Fibroblast of skin of right biceps (primary cell): ENCODE results near the gene NTM.

Experiments used
- DNase-seq: peaks from one replicate; pipeline ENCODE4 v3.0.0-alpha.2; 2013

The NTM gene

DNA sequence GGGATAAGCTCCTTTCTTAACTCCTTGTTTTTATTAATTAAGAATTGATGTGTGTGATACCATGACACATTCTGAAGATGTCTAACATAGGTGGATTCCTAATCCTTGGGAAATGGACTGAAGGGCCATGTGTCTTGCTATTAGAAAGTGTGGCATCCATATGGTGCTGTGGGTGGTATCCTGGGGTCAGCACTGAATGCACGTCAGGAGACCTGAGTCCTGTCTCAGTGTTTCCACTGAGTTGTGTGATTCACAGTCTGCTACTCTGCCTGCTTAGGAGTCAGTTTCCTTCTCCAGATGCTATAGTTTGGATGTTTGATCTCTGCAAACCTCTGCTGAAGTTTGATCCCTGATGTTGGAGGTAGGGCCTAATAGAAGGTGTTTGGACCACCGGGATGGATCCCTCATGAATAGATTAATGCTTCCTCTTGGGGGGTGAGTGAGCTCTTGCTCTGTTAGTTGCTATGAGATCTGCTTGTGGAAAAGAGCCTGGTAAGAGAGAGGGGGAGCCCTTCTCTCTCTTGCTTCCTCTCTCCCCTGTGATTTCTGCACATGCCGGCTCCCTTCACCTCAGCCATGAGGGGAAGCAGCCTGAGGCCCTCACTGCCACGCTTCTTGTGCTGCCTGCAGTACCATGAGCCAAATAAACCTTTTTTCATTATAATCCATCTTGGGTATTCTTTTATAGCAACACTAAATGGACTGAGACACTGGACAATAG is 666.5 kb downstream of the NTM start:
- peak; percentile 62 for DNase-seq

GRCh38 chr11:132037467-132037862 is 667.0 kb downstream of the NTM start:
- DNase-seq, result no peak

DNA sequence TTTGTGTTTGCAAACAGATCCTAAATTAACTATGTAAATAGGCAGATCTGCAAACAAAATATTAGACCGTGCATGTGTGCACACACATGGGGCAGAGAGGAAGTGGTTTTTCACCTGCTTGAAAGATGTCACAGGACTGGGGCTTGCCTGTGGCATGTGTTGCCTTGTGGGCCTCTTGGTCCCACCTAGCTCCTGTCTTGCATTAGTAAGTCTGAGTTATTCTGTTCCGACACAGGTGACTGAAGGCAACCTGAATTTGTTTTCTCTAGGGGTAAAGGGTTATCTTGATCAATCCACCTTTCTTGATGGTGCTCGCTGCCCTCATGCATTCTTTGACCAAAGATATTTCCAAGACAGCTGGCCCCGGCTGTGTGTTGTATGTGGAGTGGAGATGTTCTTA is 667.5 kb downstream of the NTM start:
- no peak for DNase-seq

GRCh38 chr11:132039521-132039920 is 669.1 kb downstream of the NTM start:
- no peak for DNase-seq

GRCh38 chr11:132042296-132042695 is 671.9 kb downstream of the NTM start:
- DNase-seq, result no peak

- no peak for DNase-seq
Measured at GRCh38 chr11:132043714-132044113, 673.3 kb downstream of the NTM start.

DNA sequence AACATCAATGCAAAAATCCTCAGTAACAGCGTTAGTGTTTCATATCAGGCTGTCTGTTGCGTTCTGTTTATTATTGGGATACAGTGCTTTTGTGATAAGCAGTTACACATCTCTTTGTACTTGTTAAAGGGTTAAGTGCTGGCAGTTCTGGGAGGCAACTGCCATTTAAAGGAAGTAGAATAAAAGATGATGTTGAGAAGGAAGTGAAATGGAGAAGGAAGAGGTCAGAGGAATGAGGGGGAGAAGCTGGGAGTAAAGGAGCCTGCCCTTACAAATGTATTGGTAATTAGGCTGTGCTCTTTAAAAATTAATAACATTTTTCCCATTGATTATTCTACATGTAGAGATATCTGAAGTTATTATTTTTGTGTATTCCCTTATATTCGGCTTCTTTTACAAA is 674.7 kb downstream of the NTM start:
- DNase-seq, result no peak

GRCh38 chr11:132046288-132046865 is 676.0 kb downstream of the NTM start:
- no peak for DNase-seq

- DNase-seq, result no peak
Measured at GRCh38 chr11:132047167-132047566, 676.8 kb downstream of the NTM start.

DNA sequence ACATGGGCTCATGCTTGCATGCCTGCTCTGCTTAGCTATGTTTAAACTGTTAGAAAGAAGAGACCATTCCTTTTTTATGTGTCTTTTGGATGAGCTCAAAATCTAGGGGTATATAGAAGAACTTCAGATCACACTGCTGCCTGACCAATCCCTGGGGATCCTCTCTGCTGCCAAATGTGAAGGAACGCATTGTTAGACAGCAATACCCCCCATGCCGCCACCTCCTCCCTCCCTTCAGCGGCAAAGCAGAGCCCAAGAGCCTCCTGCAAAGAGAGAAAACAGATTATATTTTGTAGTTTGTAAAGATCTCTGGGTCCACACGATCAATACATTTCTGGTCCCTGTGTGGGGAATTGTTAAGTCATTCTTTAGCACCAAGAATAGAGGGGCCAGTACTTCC is 677.6 kb downstream of the NTM start:
- DNase-seq, result no peak

DNA sequence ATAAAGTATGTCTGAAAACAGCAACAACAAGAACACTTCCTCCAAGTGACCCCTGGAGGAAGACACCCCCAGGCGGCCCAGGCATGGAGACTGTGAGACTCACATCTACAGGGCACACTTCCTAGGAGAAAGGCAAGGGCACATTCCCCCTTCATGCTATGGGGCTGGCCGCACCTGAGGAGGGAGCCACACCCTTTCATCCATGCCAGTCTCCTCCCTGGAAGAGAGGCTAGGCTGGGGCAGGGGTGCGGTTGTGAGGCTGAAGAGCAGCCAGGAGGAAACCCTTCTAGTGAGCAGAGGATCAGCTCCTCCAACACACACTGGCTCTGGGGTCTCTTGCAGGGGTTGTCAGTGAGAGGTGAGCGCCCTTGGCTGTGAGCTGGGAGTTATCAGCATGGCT is 678.8 kb downstream of the NTM start:
- no peak for DNase-seq

DNA sequence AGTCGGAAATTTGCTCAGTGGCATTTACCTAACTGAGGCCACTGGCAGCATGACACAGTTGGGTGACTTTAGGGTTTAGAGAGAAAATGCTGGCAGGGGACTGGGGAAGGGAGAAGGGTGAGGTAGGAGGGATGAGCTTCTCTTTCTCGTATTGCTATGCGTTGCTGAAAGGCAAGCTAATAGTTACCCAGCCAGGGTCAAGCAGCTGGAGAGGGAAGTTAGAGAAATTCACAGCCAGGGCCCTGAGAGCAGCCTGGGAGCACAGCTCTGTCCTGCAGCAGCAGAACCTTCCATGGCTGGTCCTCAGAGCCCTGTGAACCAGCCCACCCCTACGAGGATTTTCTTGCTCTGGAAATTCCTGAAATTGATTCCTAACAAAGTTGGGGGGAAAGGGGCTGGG is 679.6 kb downstream of the NTM start:
- DNase-seq, result no peak

- DNase-seq, result no peak
Measured at GRCh38 chr11:132050577-132051165, 680.3 kb downstream of the NTM start.

DNA sequence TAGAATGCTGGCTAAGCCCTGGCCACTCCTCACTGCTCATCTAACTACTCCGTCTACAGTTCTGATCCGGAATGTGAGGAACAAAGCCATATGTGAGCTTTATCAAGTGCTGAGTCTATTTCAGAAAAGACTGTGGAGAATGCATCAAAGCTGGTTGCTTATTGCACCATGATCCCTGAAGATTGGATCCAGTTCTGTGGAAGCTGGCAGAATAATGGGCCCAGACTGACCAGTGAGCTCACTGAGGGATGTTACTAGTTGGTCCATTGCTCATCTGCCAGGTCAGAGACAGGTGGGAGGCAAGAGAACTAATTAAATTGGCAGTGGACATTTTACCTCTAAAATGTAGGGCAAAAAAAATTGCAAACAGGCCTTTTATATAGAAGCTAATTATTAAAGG is 681.3 kb downstream of the NTM start:
- no peak for DNase-seq

GRCh38 chr11:132052342-132052741 is 681.9 kb downstream of the NTM start:
- no peak for DNase-seq

GRCh38 chr11:132052904-132053303 is 682.5 kb downstream of the NTM start:
- peak; percentile 48 for DNase-seq

GRCh38 chr11:132054822-132055221 is 684.4 kb downstream of the NTM start:
- DNase-seq, result peak; percentile 98

DNA sequence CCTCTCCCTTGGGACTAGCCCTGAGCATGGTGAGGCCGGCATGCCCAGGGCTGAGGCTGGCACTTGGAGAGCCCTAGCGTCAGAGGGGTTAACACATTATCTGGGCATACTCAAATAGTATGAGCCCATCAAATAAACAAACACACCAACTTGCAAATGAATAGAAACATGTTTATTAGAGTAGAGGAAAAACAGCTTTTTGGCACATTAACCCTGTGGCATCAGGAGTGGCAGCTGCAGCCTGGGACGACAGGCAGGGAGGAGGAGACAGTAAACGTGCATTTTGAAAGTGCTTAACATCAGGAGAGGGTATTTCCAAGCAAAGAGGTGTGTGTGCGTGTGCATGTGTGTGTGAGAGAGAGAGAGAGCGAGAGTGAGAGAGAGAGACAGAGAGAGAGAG is 684.9 kb downstream of the NTM start:
- DNase-seq, result no peak

- peak; percentile 85 for DNase-seq
Measured at GRCh38 chr11:132056689-132057088, 686.3 kb downstream of the NTM start.

GRCh38 chr11:132057266-132057665 is 686.9 kb downstream of the NTM start:
- DNase-seq, result no peak

DNA sequence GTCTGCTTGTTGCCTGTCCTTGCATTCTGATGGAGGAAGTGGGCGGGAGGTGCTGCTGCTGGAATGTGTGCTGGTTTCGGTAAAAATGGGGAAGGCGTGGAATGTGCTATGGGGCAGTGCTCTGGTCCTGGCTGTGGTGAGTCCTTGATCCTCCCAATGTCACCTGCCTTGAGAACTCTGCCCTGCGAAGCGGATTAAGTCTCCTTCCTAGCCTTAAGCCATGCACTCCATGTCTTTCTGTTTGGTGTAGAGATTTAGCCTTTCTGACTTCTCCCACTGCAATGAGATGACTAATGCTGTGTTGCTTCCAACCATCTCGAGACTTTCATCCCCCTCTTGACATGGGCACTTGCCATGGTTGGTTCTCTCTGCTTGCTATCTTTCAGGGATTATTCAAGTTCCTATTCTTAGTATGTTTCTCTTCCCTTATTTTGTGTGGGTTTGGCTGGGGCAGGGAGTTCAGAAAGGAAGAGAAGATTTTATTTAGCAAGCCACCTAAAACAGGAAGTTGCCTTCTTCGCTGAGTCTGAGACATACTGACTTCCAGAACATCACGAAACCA is 687.9 kb downstream of the NTM start:
- DNase-seq, result peak; percentile 83

- peak; percentile 59 for DNase-seq
Measured at GRCh38 chr11:132060567-132060966, 690.2 kb downstream of the NTM start.

DNA sequence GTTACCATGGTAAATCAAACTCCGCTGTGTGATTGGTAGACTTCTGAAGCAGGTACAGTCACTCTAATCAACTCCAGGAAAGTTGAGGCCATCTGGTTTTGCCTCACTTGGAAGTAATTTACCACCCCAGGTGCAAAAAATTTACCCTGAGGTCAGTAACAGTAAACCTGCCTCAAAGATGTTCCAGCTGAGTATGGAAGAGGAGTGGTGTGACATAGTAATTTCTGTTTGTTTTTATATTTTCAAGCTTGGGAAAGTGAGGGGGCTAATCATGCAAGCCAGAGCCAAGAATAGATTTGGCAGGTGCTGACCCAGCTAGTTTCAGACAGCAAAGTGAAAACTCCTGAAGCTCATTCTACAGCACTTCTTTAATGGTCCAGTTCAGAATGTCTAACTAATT is 691.6 kb downstream of the NTM start:
- DNase-seq, result peak; percentile 35

- peak; percentile 82 for DNase-seq
Measured at GRCh38 chr11:132062541-132062940, 692.1 kb downstream of the NTM start.
